HK-2 (cell line): Measurements from ENCODE around the gene BORCS5.

Experiments used
- DNase-seq: peaks from one replicate; pipeline ENCODE4 v3.0.0-alpha.2; 2018; ENCODE audit not compliant: unreplicated experiment

BORCS5 gene

GRCh38 chr12:12511895-12512711 is 155.2 kb downstream of the BORCS5 start:
- DNase-seq = no peak

DNA sequence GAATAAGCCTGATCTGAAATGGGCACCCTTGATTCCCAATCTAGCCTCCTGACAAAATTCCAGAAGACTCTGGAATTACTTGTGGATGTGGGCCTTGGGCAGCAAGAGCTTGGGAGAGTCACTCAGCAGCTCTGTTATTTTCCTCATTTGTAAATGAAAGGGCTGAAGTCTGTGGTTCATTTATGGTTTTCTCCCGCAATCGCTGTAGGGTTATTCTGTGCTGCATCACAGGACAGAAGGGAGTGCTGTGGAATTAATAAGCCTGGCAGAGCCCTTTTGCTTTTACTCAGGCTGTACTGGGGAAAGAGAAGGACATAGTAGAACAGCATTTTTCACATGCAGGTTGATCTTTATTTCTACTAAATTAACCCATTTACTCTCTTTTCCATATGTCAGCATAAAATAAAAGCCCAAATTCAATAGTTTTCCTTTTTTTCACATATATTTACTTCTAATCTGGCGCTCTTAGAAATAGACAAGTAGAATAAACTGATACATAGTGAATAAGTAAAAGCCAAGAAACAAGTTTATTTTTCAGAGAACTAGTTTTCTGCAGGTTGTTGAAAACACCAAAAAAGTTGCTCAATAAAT is 156.6 kb downstream of the BORCS5 start:
- no peak for DNase-seq

GRCh38 chr12:12518464-12518845 is 161.6 kb downstream of the BORCS5 start:
- no peak for DNase-seq

GRCh38 chr12:12518919-12519318 is 162.0 kb downstream of the BORCS5 start:
- no peak for DNase-seq
